ENCODE results near the gene NDUFB2.

Gene NDUFB2

GRCh38 chr7:140752533-140752932, 56.0 kb downstream of the NDUFB2 start:
- Histone ChIP-seq H3K36me3 (ENCODE audit: insufficient read depth, low read length) (no peaks in the 10 kb centered on the region), H3K4me3 (ENCODE audit: low read length) (no peak overlapping the region), H3K27me3 (ENCODE audit: control insufficient read depth, insufficient read depth, low read length) (no peaks in the 10 kb centered on the region), H3K4me2 (ENCODE audit: low read length) (no peak overlapping the region), H3K4me1 (ENCODE audit: control insufficient read depth, insufficient read depth, low read length) (no peaks in the 10 kb centered on the region), H3K9me3 (replicated peaks; ENCODE audit: low read length) (no peaks in the 10 kb centered on the region), H3K9ac (ENCODE audit: low read depth, low read length) (no peak overlapping the region)

GRCh38 chr7:140754506-140754905, 58.0 kb downstream of the NDUFB2 start:
- no peaks in the 10 kb centered on the region for H3K27me3 ChIP-seq (ENCODE audit: control insufficient read depth, insufficient read depth, low read length)
- H3K4me1 ChIP-seq (ENCODE audit: control insufficient read depth, insufficient read depth, low read length): no peaks in the 10 kb centered on the region
- H3K9me3 ChIP-seq (replicated peaks; ENCODE audit: low read length): no peaks in the 10 kb centered on the region
- H3K4me2 ChIP-seq (ENCODE audit: low read length): no peak overlapping the region
- no peak overlapping the region for H3K9ac ChIP-seq (ENCODE audit: low read depth, low read length)
- no peaks in the 10 kb centered on the region for H3K36me3 ChIP-seq (ENCODE audit: insufficient read depth, low read length)
- no peak overlapping the region for H3K4me3 ChIP-seq (ENCODE audit: low read length)

Measured in skeletal muscle satellite cell (primary cell).